HG03064 (cell line): ENCODE measurements around the gene DYNC1I1.

Experiments
- ATAC-seq: cut with Tn5 transposase; IDR thresholded peaks from one replicate; pipeline ENCODE4 v1.9.1; 2021; ENCODE audit warnings: low read depth; ENCODE audit not compliant: unreplicated experiment

Gene DYNC1I1

DNA sequence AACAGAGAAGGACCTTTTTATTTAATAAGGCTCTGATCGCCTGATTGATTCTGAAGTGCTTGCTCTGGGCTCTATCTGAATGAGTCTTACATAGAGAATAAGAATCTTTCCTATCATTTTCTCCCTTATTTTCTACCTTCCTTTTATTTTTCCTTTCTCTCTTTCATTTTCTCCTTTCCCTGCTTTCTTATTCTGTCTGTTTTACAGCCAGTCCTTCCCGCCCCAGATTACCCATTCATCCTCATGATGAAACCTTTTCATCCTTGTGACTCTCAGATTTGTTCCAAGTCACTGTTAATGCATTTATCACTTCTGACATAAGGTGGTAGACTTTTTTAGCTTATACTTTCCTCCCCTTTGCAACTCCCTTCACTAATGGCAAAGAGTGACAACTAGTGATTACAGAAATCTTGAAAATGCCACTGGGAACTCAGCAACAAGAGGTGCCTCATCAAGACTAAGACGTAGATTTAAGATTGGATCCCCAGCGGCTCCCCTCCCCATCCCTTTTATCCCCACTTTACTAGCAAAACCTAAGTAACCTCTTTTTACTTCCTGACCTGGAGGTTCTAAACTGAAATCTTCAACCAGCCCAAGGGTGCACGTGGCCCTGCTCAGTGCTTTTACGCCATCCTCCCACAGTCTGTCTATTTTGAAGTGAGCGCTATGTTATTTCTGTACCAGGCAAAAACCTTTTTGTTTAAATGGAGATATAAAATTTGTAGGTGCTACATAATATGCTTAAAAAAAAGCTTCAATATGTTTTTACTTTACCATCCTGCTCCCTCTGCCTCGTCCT, 179.8 kb downstream of the DYNC1I1 start:
- no peak for ATAC-seq

DNA sequence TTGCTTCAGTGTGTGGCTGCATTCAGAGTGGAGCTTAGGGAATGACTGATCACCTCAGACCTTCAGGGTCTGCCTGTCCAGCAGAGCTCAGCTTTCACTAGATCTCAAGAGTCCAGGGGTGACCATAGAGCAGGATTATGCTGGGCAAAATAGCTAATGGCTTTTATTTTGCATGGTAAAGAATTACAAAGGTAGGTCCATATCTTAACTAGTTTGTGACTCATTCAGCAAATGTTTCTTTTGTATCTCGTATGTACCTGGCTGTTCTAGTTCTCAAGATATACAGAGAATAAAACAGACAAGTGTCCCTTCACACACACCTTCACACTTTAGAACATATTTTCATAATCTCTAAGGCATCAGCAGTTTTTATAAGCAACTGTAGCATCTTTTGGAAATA, 180.5 kb downstream of the DYNC1I1 start:
- no peak for ATAC-seq

DNA sequence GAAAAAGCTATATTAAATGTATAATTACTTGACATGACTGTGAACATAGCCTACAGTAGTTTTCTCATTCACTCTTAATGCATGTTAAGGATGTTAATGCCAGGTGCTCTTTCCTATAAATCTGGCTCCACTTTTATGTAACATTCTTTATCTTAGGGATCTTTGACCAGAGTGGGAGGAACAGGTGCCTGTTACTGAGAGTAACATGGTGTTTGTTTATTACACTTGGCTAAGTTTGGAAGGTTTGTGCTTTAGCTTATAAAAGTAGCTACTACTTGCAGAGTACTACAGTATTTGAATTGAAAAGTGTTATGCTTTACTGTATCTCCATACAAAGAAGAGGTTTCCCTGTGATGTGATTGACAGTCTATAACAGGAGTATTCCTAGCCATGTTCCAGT, 183.4 kb downstream of the DYNC1I1 start:
- ATAC-seq = no peak

DNA sequence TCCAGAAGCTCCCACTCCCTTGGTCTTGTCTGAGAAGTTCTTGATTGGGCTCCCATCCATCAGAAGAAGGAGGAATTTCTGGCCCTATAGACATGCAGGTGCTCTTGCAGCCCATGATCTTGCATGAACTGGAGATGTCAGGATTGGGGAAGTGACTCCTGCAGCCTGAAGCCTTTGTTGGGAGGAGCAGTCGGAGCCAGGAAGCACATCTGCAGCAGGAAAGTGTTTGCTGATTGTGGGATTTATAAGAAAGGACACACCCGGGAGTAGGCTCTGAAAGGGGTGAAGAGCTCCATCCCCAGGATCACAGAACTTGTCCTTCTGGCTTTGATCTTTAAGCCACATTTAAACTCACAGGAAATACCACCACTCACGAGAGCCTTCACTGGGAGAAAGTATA, 185.2 kb downstream of the DYNC1I1 start:
- ATAC-seq = no peak

DNA sequence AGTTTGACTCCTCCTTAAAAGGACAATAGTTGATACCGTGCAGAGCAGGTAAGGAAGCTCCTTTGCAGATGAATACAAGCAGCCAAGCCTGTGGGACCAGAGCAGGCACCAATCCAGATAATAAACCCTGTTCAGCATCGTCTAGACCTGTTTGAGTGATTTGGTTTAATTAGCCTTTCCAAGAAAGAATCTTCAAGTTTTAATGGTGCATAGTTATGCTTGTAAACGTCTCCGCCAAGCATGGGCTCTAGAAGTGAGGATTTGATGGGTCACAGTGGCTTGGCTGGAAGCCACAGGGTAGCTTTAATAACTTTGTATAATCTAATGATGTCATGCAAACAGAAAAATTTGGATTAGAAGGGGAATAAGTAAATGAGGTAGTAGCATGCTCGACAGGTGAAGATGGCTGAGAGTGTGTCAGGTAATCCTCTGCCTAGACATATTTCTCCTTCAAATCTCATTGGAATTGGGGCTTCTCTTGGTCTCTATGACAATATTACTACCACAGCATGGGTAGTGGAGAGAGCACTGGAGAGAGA, 188.4 kb downstream of the DYNC1I1 start:
- ATAC-seq = no peak

DNA sequence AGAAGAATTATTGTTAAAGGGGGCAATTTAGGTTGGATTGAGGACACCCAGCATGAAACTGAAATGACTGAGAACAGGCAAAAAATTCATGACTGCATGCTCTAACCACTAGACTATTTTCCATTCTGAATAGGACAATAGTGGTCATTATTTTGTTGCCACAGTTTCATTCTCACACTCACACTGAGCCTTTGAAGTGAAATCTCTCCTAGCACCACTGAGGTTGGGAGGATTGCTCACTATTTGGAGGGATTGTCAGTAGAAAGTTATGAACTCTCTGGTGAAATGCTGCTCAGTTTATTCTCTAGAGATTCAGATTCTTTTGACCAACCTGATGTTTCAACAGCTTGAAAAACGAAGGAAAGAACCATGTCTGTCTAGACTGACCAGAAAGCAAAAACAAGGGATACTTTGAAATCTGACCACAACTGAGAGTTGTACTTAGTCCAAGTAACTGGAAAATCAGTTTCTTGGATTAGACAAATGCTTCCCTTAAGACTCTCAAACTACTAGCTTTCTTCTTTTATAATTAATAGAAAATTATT, 191.2 kb downstream of the DYNC1I1 start:
- no peak for ATAC-seq

DNA sequence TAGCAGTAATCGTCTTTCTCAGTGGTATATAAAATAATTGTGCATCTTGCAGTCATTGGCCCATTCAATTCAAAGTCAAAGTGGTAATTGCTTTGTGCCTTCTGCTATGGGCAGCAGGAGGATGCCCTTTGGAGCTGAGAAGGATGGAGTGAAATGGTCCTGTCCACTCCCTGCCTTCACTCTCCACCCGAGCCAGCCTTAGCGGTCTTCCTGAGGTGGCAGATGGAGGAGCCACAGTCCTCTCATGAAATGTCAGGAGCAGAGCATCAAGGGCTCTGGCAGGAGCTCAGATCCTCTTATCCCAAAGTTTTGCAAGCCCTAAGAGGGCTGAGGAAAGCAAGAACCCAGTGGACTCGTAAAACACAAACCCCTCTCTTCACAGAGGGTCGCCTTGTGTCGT, 199.4 kb downstream of the DYNC1I1 start:
- no peak for ATAC-seq

DNA sequence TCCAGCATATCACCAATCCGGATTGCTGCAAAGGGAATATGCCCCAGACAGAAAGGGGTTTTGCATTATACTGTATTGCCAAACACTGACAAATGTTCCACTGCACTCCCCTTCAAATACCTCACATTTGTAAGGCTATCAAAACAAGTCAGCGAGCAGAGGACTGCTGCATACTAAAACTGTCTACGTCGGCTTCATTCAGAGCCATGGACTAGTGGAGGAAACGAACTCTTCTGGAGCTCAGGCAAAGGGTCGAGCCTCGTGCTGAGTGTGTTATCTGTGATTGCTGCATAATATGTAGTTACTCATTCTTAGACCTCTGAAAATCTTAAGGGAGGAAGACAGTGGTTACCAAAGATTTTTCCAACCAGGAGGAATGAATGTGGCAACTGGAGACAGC, 200.2 kb downstream of the DYNC1I1 start:
- no peak for ATAC-seq

DNA sequence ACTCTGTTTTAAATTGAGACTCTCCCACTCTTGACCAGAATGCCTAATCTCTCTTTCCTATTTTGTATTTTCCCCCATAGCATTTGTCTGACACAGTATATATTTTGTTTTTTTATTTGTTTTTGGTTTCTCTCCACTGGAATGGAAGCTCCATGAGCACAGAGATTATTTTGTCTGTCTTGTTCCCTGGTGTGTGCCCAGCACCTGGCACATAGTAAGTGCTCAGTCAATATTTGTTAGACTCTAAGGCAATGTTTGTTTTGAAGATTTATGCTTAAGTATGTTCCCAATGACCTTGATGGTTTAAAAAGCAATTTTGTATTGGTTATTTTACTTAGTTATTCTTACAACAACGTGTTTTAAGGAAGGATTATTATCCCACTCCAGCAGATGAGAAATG, 201.8 kb downstream of the DYNC1I1 start:
- no peak for ATAC-seq

DNA sequence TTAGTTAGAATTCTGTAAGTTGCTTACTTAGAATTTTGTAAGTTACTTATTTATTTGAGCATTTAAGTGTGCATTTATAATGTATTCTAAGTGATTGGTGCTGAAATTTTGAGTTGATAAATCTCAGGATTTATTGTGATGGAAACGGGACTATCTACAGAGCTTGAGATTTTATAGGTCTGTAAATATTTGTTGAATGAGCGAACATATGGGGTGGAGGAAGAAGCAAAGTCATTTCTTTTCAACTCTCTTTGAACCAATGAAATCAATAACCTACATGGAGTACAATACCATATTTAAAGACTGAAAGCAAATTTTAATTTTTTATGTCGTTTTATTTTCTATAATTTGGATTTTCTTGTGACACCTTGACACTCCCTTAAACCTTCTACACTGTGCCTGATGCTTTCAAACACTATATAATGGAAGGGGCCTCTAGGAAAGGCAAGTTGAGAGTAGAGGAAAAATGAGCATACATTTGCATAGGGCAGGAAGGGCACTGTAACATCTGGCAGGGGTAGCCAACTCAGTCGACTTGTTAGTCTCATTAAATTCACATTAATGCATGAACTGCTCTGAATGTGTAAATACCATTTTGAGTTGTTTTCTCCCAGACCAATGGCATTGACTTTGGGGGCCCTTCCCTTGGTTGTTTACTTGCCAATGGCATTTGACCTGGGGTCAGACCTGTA, 204.2 kb downstream of the DYNC1I1 start:
- ATAC-seq = no peak

DNA sequence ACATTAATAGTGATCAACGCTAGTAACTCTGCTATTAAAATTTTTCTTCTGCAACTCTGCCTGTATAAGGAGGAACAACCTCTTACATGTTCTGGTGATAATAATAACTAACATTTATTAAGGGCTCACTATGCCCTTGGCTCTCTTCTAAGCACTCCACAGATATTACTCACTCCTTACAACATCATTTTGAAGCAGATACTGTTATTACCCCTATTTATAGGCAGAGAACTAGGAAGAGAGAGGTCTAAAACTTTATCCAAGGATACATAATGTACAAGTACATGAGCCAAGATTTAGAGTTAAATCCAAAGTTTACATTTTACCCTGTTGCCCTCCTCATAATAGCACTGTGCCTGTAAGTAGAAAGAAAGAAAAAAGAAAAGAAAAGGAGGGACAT, 205.6 kb downstream of the DYNC1I1 start:
- ATAC-seq = no peak

DNA sequence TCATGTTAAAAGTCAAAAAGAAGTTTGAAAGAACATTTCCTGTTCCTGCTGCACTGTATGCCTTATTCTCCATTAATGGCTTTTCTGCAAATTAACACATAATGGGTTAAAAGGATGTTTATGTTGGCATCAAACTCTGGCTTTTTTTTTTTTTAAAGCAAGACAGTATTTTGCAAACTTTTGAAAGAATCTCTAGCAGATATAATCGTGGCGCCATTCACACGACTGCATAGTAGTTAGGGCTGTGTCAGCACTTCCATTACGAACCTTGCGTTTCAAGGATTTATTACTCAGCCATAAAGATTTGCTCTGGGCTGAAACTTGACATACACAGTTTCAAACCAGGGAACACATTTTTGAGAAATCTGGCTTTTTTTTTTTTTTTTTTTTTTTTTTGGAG, 207.8 kb downstream of the DYNC1I1 start:
- no peak for ATAC-seq

DNA sequence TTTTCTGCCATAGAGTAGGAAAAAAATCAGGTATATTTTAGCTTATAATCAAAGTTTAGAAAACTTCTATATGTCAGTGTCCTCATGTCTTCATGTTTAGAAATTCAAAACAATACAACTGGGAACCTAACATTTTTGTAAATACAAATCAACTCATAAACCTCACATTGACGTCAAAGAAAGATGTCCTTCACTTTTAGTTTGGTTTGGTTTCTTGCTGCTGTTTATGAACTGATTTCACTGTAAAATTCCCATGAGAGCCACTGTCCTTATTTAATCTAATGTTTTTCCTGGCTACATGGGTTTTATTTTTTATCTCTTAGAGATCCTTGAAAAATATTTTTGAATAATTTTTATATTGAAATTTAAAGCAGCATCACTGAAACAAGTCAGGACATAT, 208.4 kb downstream of the DYNC1I1 start:
- no peak for ATAC-seq

DNA sequence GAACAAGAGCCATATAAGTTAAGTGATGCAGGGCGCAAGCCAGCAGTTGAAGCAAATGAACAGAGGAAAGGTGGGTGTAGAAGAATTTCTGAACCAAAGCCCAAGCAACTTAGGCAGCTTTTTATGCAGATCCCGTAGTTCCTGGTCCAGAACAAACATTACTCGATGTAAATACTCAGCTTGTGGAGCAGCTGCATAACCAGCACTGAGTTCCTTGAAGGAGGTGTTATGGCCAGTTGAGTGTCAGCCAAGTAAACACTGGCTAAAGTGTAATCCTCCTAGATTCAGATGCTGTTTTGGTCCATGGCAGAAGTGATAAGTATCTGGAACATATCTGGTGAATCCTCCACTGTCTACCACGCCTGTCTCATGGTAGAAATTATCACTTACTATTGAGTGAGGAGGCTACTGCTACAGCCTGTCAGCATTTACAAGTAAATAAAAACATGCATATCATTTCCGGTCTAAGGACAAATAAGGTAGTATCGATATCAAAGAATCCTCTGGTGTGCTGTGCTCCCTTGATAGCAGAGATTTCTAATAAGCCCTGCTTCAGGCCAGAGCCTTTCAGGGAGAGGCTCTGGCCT, 213.9 kb downstream of the DYNC1I1 start:
- no peak for ATAC-seq

DNA sequence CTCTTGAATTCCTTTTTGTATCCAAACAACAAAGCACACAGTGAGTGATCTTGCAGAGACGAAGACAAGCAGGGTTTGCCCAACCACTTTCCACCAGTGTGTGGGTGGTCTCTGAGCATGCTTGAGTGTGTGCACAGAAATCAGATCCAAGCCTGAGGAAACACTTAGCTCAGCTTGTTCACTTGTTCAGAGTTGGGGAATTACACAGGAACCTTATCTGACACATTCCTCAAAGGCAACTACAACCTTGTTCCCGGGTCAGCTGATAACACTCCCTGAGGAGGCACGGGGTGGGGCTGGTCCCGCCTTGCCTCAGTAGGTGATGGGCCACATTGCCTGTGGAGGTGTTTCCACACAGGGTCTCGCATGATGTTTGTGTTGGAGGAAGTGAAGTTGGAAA, 216.9 kb downstream of the DYNC1I1 start:
- ATAC-seq = no peak

DNA sequence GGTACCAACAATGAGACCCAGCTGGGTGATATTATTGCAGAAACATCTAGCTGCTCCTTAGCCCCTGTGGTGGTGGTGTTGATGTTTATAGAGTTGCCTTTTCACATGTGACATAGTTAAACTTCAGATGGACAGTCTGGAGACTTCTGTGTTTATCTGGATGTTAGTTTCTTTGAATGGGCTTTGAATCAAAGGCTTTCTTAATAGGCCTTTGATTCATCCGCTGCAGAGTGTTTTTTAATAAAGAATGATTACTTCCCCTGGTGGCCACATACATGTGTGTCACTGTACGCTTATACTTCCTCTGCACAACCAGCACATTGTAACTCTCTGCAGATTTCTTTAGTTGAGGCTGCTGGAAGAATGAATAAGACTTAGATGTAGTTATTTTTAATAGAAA, 221.0 kb downstream of the DYNC1I1 start:
- no peak for ATAC-seq

DNA sequence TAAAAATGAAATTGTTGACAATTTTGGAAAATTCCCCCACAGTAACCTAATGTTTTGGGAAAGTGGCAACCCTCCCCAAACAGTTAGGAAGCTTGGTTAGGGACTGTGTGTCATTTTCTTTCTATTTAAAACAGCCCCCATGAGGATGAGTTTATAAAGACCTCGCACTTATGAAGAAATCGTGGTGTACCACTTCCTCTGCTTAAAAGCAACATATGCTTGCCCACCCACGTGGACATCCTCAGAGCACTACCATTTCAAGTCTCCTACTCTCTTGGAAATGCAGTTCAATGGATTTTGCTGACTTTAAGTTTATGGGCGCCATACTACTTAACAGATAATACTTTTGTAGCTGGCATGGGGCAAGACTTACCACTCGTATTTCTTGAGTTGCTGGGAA, 223.8 kb downstream of the DYNC1I1 start:
- ATAC-seq = no peak

DNA sequence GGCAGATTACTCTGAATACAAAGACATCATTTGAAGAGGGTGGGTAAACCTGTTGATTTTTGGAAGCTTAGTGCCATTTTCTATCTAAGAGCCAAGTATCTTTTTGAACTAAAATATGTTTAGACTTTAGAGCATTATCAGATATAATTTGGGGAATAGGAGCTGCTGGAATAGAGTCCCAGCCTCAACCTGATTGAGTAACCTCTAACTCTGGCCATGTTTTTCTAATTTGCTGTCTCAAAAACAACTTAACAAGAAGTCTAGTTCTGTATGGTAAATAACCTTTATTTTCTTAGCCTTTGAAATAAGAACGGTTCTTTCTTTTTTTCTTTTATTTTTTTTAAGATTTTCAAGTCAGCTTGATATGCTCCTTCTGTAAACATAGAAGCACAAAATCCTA, 224.5 kb downstream of the DYNC1I1 start:
- ATAC-seq = no peak

DNA sequence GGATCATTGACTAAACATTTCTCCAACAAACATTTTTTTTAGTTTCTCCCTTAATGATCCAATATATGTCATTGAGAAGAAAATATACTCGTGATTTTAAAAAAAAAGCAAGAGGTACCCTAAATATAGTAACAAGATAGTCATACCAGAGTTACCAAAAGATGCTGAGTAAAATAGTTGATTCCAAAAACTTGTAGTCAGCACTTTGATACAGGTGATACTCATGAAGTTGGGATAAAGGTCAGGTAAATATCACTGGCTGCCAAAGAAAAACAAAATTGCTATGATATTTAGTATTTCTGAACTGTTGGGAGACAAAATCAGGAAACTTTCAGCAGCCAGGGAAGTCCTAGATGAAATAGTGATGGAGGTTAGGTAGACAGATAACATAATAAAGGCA, 225.3 kb downstream of the DYNC1I1 start:
- no peak for ATAC-seq

DNA sequence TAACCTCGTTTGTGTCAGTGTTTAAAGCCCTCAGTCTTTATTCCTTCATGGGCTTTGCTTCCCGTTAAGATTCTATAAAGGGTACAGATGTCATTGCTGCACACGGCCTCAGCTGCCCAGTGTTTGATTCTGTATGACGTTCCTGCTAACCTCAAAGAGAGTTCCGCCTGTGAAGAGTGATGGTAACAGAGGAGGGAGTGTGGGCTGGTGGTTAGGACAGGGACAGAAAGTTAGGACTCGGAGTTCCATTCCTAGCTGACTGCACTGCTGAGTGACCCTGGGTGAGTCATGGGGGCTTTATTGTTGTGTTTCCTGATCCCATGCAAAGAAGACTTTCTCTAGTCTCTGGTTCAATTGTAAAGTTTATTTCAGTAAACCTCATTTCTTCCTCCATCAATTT, 227.1 kb downstream of the DYNC1I1 start:
- no peak for ATAC-seq

DNA sequence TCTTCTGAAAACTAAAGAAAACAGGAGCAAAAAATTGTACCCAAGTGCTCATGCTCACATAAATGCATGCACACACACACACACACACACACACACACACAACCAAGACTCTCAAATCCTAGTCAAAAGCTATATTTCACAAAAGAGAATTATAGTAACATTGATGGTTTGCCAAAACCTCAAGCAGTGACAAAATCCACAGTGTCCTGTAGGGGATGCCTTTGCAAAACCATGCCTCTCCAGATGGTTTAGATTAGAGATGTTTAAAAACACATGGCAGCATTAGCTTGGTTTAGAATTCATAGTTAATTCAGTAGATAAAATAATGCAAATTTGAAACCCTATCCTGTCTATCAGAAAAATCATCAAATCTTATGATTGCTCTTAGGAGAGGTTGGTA, 232.2 kb downstream of the DYNC1I1 start:
- ATAC-seq = no peak
